GM13976 (cell line): ENCODE results near the gene TTYH3.

Experiments used
- DNase-seq: peaks from one replicate; pipeline ENCODE4 v3.0.0; 2012; ENCODE audit warnings: low spot score
- CTCF ChIP-seq: IDR thresholded peaks from 2 replicates; pipeline ENCODE4 v1.5.1; 2012; ENCODE audit warnings: borderline replicate concordance, mild to moderate bottlenecking; ENCODE audit not compliant: insufficient read depth; ENCODE audit errors: extremely low read depth, missing control alignments, control extremely low read depth
- in situ Hi-C: fragments of 300-500 bp; cut with MboI; formaldehyde crosslinking; loops from one replicate; pipeline ENCODE4 v1.12.0; 2022; ENCODE audit warnings: low sequenced_read_pairs, mixed read lengths, inconsistent platforms; ENCODE audit not compliant: unreplicated experiment

Gene TTYH3

GRCh38 chr7:2603044-2603965 lies 28.5 kb upstream of the TTYH3 start:
- DNase-seq: no peak
- in situ Hi-C loops: no loop called here
- no peak for TF ChIP-seq CTCF

- TF ChIP-seq CTCF: no peak
- DNase-seq: no peak
- in situ Hi-C loops: no loop called here
These were observed 27.1 kb upstream of the TTYH3 start for GRCh38 chr7:2604608-2605174.

- no peak for DNase-seq
- TF ChIP-seq CTCF: no peak
- in situ Hi-C loops: no loop called here
These were observed 25.9 kb upstream of the TTYH3 start for GRCh38 chr7:2605608-2606538.

- DNase-seq: no peak
- in situ Hi-C loops: no loop called here
- no peak for TF ChIP-seq CTCF
These were observed 25.2 kb upstream of the TTYH3 start for GRCh38 chr7:2606539-2606936.

- no peak for DNase-seq
- in situ Hi-C loops: no loop called here
- no peak for TF ChIP-seq CTCF
These were observed 24.5 kb upstream of the TTYH3 start for GRCh38 chr7:2607122-2607922.
